GM19239 (cell line): ENCODE measurements around the gene ADARB2.
A peak's percentile ranks its signal among the peaks of the same experiment; 100 is the strongest.
"Not testable (repeated sequence)": the region's sequence is repeated elsewhere in the genome, so short reads cannot be mapped to it uniquely, and the experiment has no call there.

ENCODE experiments used
- DNase-seq: peaks from one replicate; pipeline ENCODE4 v3.0.0; 2011; ENCODE audit warnings: low spot score; ENCODE audit not compliant: insufficient read length
- FAIRE-seq: peaks from 2 replicates; lab custom pipeline; 2011; peaks lifted over from hg19 to GRCh38; lab: Jason Lieb, UNC

The ADARB2 gene

DNA sequence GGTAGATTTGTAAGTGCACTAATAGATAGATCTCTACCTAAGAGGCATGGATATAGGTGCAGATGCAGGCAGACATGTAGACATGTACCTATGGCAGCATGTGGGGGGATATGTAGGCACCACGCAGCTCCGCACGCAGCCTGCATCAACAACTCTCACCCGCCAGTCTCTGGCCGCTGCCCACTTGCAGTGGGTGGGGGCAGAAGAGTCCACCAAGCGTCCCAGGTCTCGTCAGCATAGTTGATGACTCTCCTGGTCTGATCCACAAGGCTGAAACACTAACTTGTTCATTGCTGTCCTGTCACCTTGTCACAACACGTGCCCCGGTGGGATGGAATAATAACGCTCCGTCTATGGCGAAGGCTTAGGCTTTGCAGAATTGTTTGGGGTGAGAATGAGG is 252.0 kb downstream of the ADARB2 start:
- no peak for DNase-seq
- no peak for FAIRE-seq

DNA sequence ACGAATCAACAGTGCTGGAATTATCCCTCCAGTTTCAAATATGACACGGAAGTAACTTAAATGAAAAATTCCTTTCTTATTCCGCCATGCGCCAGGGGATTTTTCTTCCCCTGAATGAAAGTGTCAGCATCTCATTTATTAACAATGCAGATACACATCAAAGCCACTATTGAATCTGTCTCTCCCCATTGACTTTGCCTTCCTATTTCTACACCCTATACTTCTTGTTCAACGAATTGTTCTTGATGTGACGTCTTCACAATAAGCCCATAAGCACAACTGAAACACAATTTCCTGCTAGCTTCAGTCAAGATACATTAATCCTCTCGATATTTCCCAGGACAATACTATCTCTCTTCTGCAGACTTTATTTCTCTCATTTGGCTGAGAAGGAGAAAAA is 253.5 kb downstream of the ADARB2 start:
- FAIRE-seq, result no peak
- DNase-seq, result no peak

DNA sequence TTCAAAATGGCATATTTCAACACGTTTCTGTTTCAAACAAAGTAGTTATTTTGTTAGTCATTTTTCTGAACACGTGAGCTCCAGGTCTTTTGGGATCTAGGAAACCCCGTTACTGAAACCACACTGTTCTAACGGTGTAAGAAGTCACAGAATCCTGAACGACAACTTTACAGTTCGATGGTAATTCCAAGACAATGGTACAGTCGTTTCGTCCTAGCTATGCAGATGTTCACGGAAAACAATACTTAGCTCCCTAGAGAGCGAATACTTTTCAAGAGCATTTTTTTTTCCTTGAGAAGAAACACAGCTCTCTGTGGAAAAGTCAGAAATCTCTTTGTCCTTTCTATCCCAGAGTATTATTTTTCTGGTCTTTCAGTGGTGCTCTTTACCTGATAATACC is 254.1 kb downstream of the ADARB2 start:
- DNase-seq, result no peak
- no peak for FAIRE-seq

DNA sequence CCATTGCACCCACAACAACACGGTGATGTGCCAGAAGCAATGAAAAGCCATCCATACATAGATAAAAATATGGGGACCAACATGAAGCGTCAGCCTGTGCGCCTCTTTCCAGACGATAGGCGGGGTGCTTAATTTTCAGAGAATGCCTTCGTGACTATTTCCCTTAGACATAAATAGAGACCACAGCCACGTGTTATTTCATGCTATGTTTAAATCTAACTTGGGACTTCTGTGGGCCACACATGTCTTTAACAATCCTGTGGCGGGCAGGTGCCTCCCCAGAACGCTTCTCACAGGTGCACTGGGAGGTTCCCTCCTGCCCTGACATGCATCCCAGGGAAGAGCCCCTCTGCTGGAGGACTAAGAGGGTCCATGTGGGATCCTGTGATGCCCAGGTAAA is 259.7 kb downstream of the ADARB2 start:
- no peak for DNase-seq
- no peak for FAIRE-seq

DNA sequence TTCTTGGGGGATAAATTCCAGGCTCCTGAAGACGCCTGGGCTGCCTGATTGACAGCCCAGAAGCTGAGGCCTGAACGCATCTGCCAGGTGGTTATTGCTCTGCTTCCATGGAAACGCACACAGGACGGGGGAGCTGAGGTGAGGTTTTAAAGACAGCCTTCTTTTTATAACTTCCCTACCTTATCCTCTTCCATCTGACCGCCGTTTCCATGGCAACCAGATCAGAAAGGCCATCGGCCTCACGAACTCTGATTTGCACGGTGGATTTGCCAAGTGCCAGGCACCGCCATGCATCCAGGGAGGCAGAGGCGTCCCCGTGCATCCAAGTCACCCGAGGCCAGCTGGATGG is 260.9 kb downstream of the ADARB2 start:
- FAIRE-seq, result no peak
- no peak for DNase-seq

DNA sequence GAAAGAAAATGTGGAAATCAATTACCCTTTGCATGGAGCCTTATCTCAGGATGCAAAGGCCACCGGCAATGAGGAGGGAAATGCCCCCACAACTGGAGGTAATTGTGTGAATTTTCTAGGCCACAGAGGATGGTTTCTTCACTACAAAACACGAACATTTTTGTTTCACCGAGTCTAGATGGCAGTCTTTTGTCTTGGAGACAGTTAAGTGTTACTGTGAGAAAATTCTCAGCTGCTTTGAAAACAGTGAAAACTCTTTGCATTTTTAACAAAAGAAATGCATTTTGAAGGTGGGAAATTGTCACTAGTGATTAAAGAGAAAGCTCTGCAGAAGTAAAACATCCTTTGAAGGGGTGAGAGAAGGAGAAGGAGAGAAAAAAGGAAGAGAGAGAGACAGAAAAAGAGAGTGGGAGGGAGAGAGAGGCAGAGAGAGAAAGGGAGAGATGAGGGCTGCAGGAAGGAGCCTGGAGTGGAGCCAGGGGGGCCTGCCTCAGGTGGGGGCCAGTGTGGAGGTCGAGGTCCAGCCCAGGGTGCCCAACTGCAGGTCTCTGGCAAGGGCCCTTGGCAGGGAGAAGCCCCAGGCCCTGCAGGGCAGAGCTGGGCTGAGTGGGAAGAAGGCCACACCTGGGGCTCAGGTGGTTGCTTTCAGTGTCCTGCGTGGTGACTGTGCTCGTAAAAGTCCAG is 261.4 kb downstream of the ADARB2 start:
- no peak for FAIRE-seq

DNA sequence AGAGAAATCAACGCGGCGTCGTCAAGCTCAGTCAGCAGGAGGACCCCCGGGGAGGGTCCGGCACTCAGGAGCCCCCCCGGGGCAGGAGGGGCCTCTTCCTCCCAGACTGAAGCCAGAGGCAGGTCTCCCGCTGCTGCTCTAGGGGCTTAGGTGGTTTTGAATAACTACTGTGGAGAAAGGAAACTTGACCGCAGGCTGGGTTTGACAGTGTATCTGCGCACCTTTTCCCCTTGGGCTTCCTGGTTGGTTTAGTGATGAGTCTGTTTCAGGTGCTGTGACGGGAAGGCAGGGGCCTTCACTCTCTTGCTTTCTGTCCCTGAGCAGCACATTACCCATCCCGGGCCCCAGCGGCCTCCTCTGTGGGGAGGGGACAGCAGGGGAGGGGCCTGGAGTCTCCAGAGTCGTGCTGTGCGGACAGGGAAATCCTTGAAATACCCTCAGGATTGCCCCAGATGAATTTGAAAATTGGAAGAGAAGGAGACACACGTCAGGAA is 262.2 kb downstream of the ADARB2 start:
- DNase-seq, result no peak
- FAIRE-seq, result peak; percentile 11

More for the DNA sequence above, 261.4 kb downstream of the ADARB2 start:
- no peak for DNase-seq

DNA sequence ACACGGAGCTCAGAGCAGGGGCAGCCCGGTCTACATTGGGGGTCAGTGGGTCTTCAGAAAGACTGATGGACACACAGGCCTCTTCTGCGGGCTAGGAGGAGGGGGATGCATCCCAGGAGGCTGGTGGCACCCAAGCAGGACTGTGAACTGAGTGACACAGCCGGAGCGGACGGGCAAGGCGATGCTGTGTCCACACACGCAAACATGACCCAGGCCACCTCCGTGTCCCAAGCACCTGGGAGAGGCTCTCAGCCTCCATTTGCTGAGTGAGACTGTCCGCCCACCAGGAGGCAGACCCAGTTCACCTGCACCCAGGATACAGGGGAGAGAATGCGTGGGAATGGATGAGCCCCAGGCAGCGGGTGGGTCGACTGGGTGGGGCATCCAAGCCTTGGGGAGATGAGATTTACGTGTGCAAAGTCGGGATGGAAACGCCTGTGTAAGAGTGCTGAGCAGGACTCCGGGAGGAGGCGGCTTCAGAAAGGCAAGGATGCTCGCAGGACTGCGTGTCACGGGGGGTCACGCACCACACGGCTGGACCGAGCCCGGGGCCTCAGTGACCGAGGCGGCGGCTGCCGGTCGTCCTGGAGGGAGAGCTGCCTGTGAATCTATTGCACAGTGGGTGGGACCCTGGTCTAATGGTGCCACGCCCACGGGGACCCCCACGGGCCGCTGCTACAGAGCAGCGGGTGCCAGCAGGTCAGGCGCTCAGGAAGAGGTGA is 262.8 kb downstream of the ADARB2 start:
- no peak for DNase-seq
- no peak for FAIRE-seq

DNA sequence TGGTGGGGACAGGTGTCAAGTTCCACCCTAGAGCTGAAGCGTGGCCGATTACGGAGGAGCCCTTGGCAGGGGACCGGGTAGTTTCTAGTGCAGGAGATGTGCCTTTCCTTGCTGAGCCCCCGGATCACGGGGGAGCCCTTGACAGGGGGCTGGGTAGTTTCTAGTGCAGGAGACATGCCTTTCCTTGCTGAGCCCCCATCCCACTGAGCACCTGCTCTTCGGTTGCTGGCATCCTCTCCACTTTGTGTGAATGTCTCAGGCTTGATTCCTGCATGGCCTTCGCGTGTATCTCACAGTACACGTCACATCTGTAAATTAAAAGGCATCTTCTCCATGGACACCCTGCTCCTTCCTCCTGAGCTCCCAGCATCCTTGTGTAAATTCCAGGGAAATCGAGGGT is 263.5 kb downstream of the ADARB2 start:
- no peak for DNase-seq
- no peak for FAIRE-seq

DNA sequence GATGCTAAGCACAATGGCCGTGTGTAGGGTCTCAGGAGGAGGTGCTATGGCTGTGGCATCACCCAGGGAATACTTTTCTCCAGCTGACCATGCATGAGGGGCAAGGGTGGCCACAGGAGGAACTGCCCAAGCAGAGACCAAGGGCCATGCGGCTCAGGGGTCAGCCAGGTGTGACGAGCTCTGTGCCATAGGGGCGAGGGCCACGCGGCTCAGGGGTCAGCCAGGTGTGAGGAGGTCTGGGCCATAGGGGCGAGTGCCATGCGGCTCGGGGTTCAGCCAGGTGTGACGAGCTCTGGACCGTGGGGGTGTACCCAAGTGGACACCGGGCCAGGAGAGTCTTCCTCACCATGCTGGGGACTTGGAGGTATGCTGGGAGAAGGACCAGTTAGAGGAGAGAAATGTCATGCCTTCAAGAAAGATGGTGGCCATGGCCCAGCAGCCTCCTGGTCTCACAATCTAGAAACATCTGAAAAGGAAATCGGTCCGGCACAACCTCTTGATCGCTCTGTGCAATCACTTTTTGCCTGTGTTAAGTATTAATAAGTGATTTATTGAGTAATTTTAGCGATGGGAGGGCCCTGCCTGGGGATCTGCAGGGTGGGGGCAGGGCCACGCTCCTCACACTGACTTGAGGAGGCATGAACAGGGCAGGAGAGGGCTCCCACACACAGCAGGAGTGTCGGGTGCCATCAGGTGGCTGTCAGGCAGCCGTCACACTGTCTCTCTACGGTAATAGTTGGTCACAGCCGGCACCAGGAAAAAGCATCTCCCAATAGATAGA is 265.0 kb downstream of the ADARB2 start:
- FAIRE-seq, result no peak
- DNase-seq, result no peak

DNA sequence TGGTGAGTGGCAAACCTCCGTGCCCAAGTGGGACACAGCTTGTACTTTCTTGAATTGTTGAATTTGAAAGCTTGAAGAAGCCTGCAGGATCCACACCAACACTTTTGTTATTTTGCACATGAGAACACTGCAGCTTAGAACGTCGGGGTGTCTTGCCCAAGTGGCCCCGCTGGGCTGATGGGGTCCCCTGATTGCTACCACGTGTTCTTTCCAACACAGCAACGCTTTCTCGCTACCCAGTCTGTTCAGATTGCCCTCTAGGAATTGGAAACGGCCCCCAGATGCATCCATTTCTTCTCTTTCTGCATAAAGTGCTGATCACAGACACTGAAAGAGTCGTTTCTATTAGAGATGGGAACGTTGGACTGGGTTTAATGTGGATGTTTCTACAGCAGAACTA is 268.5 kb downstream of the ADARB2 start:
- FAIRE-seq (no peak), DNase-seq (no peak)

DNA sequence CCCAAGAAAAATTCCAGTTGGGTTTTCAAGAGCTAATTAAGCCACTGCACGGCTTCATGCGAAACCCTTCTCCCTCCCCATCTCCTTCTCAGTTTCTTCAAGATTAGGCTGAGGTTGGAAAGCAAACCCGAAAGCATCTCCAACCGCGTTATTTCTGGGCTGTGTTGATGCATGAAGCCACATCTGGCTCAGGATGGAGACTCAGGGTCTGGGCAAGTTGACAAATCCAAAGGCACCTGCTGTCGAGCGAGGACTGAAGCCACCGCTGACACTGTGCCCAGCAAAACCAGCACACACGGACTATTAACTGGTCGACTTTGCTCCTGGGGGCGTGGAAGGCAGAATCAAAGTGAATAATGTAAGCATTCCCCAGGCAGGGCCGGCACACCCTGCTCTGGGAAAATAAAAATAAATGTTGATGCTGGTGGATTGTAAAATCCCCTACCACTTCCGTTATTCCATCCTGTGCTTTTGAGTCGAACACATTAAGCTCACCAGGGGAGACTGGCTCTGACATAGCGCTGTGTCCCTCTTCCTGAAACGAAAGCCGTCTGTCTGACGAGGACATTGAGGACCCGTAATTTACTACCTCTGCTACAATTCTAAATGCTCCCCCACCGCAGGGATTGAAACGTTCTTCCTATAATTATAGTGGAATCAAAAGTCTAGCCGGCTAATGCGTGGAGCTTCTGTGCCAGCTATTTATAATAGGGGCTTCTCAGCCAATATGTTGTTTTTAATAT is 269.8 kb downstream of the ADARB2 start:
- DNase-seq (no peak), FAIRE-seq (no peak)

DNA sequence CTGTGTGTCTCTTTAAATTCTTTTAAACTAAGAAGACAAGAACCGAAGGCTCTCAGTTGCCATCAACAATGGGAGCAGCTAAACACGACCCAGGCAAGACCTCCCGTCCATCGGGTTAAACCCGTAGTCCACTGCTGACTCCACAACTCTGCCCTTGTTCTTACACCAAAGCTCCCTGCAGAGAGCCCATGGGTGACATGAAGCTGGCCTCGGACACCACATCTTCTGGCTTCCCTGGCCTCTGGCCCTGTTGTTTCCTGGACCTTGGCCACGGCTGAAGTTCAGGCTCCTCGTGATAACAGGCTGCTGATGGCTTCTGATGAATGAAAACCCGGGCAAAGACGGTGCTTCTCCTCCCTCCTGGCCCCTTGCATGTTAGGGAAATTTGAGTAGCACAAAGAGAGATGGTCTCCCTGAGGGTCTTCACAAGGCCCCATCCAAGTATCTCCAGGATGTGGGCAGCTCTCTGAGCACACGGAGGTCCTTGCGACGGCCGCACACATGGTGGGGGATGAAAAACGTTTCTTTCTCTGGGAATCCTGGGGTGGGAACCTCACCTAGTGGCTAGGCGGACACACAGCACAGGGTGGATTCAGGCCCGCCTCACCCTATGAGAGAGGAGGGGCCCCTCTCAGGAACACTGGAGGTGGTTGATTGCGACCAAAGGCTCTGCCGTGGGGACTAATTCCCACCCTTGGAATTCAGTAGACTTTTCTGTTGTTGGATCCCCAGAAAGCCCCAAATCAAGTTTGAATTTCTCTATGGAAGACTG is 271.1 kb downstream of the ADARB2 start:
- DNase-seq (no peak), FAIRE-seq (no peak)

DNA sequence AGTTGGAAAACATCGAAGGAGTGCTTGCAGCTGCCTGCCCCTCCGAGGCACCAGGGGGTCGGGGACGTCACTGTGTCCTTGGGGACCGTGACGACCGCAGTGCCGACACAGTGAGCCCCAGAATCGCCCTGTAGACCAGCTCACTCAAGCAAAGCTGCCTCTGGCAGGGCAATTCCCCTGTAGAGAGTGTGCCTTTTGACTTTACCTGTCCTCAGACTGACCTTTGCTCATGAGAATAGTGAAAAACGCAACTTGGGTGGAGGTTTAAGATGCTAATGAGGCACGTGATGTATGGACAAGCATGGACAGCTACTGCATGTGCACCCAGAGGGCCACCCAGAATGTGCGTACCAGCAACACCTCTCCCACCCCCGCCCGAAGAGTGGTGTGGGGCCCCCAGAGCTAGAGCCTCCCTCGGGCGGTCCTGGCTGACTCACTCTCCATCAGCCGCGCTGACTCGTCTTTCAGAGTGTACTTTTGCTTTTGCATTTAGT is 271.9 kb downstream of the ADARB2 start:
- peak; percentile 33 for DNase-seq
- FAIRE-seq, result peak; percentile 45

DNA sequence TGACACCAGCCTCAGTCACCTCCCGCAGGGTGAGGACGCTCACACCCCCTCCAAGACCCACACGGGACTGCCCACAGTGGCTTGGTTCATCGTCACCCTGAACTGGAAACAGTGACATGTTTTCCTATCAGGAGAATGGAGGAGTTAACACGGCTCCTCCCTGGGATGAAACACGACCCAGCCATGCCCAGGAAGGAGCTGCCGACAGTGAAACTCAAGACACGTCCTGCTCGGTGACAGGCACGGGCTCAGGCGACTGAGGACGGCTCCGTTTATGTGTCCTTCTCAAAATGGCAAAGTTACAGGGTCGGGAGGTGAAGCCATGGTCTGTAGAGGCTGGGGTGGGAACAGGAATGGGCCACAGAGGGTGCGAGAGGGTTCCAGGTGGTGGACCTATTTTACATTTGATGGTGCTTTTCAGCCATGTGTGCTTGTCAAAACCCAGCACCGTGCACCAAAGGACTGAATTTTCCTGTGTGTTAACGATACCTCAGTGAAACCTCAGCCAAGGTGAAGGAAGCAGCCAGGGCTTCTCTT is 272.4 kb downstream of the ADARB2 start:
- peak; percentile 49 for FAIRE-seq
- no peak for DNase-seq

DNA sequence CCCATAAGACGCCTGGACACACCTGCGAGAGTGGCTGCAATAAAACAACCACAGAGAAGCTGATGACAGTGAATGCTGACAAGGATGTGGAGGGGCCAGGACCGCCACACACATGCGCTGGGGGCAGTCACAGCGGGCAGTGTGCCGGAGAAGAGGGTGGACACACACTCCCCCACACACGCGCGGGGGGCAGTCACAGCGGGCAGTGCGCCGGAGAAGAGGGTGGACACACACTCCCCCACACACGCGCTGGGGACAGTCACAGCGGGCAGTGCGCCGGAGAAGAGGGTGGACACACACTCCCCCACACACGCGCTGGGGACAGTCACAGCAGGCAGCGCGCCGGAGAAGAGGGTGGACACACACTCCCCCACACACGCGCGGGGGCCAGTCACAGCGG is 273.4 kb downstream of the ADARB2 start:
- not testable (repeated sequence) for FAIRE-seq, DNase-seq

DNA sequence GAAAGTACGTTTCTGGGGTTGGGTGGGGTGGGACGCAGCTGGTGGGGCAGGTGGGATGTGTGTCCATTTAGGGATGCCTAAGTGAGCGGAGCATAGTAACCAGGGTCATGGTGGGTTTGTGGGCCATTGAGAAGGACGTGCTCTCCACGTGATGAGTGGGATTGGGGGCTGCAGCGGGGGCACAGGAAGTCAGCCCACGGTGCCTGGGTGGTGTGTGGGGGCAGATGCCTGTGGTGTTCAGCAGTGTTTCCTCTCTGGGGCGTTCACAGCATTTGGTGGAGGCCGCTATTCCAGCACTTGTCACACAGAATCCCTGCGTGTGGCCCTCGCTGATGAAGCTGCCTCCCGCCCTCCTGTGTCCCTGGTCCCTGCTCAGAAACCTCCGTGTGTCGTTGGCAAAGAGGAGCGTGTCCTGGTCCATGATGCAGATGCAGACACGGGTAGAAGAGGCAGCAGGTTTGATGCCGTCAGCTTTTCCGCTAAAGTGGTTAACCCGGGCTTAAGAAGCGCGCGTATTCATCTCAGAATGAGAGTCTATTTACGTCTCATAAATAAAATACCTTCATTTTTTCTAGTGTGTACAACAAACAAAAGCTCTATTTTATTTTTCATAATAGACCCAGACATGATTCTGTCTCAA is 274.2 kb downstream of the ADARB2 start:
- FAIRE-seq (no peak), DNase-seq (no peak)

DNA sequence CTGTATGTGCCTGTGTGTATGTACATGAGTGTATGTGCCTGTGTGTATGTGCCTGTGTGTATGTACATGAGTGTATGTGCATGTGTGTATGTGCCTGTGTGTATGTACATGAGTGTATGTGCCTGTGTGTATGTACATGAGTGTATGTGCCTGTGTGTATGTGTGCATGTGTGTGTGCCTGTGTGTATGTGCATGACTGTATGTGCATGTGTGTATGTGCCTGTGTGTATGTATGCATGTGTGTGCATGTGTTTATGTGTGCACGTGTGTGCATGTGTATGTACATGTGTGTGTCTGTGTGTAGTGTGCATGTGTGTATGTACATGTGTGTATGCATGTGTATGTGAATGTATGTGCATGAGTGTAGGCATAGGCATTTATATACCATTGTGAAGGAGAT is 274.8 kb downstream of the ADARB2 start:
- FAIRE-seq, result no peak

DNA sequence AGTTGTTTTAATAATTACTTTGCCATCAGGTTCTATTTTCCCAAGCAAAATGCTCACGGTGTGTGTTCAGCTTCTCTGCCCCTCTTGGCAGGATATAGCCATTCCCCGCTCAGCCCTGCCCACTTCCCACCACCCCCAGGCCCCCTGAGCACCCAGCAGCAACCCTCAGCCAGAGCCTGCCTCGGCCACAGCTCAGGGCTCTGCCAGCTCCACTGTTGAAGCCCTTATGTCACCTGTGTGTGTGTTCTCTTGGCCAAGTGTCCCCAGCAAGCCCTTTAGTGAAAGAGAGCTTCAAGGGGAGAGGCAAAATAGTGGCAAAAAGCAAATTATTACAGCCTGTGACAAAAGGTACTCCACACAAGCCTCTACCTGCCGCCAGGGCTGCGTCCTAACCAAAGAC is 275.3 kb downstream of the ADARB2 start:
- no peak for DNase-seq
- FAIRE-seq, result no peak

More for the DNA sequence above, 274.8 kb downstream of the ADARB2 start:
- no peak for DNase-seq
